Heart left ventricle (tissue), 16 donors: ENCODE data around the gene TMEM94. TPM values are rescaled to one million over a fixed set of nuclear protein-coding genes. Genes with fewer than 3 reads are reported as not detected.

Experiments
- ATAC-seq, 4 donors: fragments of 200-7000 bp; cut with Tn5 transposase; one replicate each; pipeline ENCODE4 v1.9.1; 2020 to 2022; ENCODE audit warnings: moderate library complexity in 4 of 4, mild to moderate bottlenecking in 3 of 4, moderate number of reproducible peaks in 1 of 4
- DNase-seq, 5 donors: peaks; one replicate each; pipeline ENCODE4 v3.0.0-alpha.2; 2020
- H3K27ac ChIP-seq, 12 donors: fragments of 200-600 bp; sonication (generic) in 4 of 12; one replicate each; pipeline versions ENCODE4 v1.5.0 to v1.8.0; 2016 to 2022; ENCODE audit warnings: mild to moderate bottlenecking in 2 of 12
- H3K27me3 ChIP-seq, 9 donors: fragments of 200-600 bp; sonication (generic) in 2 of 9; one replicate each; pipeline versions ENCODE4 v1.5.1 to v1.8.0; 2016 to 2022; ENCODE audit warnings: mild to moderate bottlenecking in 3 of 9
- H3K36me3 ChIP-seq, 9 donors: fragments of 200-600 bp; sonication (generic) in 2 of 9; one replicate each; pipeline versions ENCODE4 v1.5.0 to v1.8.0; 2018 to 2022; ENCODE audit warnings: mild to moderate bottlenecking in 2 of 9
- H3K4me1 ChIP-seq, 12 donors: fragments of 200-600 bp; sonication (generic) in 4 of 12; one replicate each; pipeline versions ENCODE4 v1.5.0 to v1.8.0; 2016 to 2022; ENCODE audit warnings: mild to moderate bottlenecking in 3 of 12
- H3K4me3 ChIP-seq, 12 donors: fragments of 200-600 bp; sonication (generic) in 4 of 12; one replicate each; pipeline versions ENCODE4 v1.5.0 to v1.8.0; 2017 to 2022; ENCODE audit warnings: mild to moderate bottlenecking in 9 of 12, moderate library complexity in 4 of 12
- H3K9me3 ChIP-seq, 12 donors: fragments of 200-600 bp; sonication (generic) in 4 of 12; one replicate each; pipeline versions ENCODE4 v1.5.0 to v1.8.0; 2016 to 2022; ENCODE audit warnings: mild to moderate bottlenecking in 1 of 12
- POLR2A ChIP-seq, 2 donors: fragments of 450-650 bp; IDR thresholded peaks; one replicate each; pipeline ENCODE4 v1.6.1; 2017; ENCODE audit warnings: antibody characterized with exemption in 2 of 2, mild to moderate bottlenecking in 2 of 2, moderate library complexity in 2 of 2
- WGBS, 4 donors: extraction: QIAGEN DNeasy Blood & Tissue Kit in 2 of 4; methylation state at CpG; one replicate each; pipeline versions ENCODE4 v1.1.5 to v1.1.7; 2013 to 2018; 5-methylcytosine and 5-hydroxymethylcytosine counted together
- intact Hi-C, 10 donors: fragments of 100-400 bp; cut with DNase I; formaldehyde crosslinking; loops; one replicate each; pipeline versions ENCODE4 v1.11.1 to v1.14.2; 2022
- polyA plus RNA-seq, 2 donors: library from polyadenylated mRNA; stranded (reverse); fragments of 200-250 nt; gene quantifications; one replicate each; pipeline ENCODE4 v1.2.3, GENCODE V29; 2013
- total RNA-seq, 9 donors: library from RNA; depleted of rRNA in 2 of 9; stranded (reverse); fragments of >200 nt in 2 of 9; fragmentation: NEBNext Ultra II Directional in 3 of 9; extraction: Animal tissue kit (Norgen Biotek cat#: 25700) in 3 of 9; gene quantifications; one replicate each; pipeline versions ENCODE4 v1.1.0 to v1.2.4, GENCODE V29; 2016 to 2023
- TF ChIP-seq, protein P1 (sequence below), 12 donors: fragments of 200-600 bp; sonication (generic) in 4 of 12; IDR thresholded peaks; one replicate each; pipeline versions ENCODE4 v1.5.0 to v1.8.0; 2018 to 2022; ENCODE audit warnings: antibody characterized with exemption in 12 of 12, mild to moderate bottlenecking in 5 of 12
- donor health status: ischemic (EF 13 %, LVEDD 7.1; RV severe dilation, severe dysfunction).
- donor health status: healthy with polysubstance abuse.
- donor health status: DM: no; HTN: yes; CAD: no.
- donor health status: DM: no; HTN: no; CAD: no.
- donor health status: ischemic (EF 25% LVEDD 6.9; RV normal size, moderate dysfunction).
- donor health status: ischemic (EF 25% LVEDD 5.7; RV mildly dilated, moderate dysfunction).
- donor health status: healthy.
- donor health status: DM: yes; HTN: yes; CAD: no.
- donor health status: ischemic (EF 35%, LVEDD 5.7; RV mildly dilated, moderate dysfunction).
- donor health status: nonischemic (EF 11% LVEDD 7.7; RV severe dilation, severe dysfunction).
- donor health status: DM: yes; HTN: yes; CAD: no.
- donor health status: PGD.
- donor health status: ischemic (EF 29% LVEDD 5.4; RV normal size, mild dysfunction).
- donor health status: nonischemic (EF 23%, LVEDD 6.1; RV moderate dilation, normal function).

The TMEM94 gene
- total and polyA plus RNA-seq, 11 donors: 34.1 to 130 (median 47.3) TPM

DNA sequence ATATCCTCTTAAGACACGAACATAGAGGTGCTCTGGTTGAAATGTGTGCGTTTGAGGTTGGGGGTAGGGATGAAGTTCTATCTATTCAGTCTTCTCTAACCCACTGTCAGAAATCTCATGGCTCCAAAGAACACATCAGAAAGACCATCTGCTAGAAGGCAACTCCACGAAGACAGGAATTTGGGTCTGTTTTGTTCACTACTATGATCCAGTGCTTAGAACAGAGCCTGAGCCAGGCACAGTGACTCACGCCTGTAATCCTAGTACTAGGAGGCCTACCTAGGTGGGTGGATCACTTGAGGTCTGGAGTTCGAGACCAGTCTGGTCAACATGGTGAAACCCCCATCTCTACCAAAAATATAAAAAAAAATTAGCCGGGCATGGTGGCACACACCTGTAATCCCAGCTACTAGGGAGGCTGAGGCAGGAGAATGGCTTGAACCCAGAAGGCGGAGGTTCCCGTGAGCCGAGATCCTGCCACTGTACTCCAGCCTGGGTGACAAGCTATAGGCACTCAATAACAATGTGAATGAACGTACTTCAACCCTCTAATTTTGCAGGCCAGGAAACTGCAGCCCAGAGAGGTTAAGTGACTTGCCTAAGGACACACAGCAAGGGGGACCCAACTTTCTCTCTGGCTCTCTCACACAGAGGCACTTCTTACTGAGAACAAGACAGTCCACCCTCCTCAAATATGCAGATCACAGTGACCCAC lies 56.6 kb downstream of the TMEM94 start:
- no peaks in the 10 kb centered on the region for H3K27me3 ChIP-seq
- H3K36me3 ChIP-seq: peaks cover 0 to 42% (median 6%) of the 10 kb centered on the region in 9 donors
- H3K27ac ChIP-seq: peak overlapping the region; percentile 89 to 98 (median 94)
- no peak for TF ChIP-seq POLR2A (IDR thresholded peaks at IDR 0.05)
- TF ChIP-seq, protein P1, sequence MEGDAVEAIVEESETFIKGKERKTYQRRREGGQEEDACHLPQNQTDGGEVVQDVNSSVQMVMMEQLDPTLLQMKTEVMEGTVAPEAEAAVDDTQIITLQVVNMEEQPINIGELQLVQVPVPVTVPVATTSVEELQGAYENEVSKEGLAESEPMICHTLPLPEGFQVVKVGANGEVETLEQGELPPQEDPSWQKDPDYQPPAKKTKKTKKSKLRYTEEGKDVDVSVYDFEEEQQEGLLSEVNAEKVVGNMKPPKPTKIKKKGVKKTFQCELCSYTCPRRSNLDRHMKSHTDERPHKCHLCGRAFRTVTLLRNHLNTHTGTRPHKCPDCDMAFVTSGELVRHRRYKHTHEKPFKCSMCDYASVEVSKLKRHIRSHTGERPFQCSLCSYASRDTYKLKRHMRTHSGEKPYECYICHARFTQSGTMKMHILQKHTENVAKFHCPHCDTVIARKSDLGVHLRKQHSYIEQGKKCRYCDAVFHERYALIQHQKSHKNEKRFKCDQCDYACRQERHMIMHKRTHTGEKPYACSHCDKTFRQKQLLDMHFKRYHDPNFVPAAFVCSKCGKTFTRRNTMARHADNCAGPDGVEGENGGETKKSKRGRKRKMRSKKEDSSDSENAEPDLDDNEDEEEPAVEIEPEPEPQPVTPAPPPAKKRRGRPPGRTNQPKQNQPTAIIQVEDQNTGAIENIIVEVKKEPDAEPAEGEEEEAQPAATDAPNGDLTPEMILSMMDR (IDR thresholded peaks at IDR 0.05): no peak
- 44 to 56% (median 48%) methylated on average over 10 of the region's 10 CpGs for WGBS, 4 donors
- H3K4me1 ChIP-seq: peaks cover 3 to 84% (median 59%) of the 10 kb centered on the region in 12 donors
- intact Hi-C loops: loop anchor here in 3 of 10 donors (5.0 to 10.0 kb wide), 5 partner anchors 56 to 228 kb away; partner anchors contain the start of genes TMEM94 (in 2 of the 3) and SLC25A19 (in 1 of the 3)
- peak overlapping the region; percentile 77 to 99 (median 93) for H3K4me3 ChIP-seq
- no peaks in the 10 kb centered on the region for H3K9me3 ChIP-seq
- no peak for ATAC-seq
- peak in 1 of 5 donors; percentile 13 for DNase-seq

DNA sequence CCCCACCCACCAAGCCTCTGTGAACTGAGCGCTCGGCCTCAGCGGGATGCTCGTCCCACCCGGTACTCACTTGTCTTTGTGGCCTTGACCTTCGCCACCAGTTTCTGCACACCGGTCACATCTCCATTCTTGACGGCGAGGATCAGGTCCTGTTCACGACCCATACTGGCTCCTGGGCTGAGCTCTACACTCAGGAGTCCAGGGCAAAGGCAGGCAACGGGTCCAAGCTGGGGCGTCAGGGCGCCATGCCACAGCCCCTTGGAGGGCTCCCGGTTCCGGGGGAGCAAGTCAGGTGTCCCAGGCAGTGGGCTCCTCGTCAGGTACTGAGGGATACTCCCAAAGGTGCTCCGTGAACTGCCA lies 57.2 kb downstream of the TMEM94 start:
- no peaks in the 10 kb centered on the region for H3K27me3 ChIP-seq
- DNase-seq (no peak), ATAC-seq (no peak)
- H3K4me1 ChIP-seq: peaks cover 3 to 79% (median 54%) of the 10 kb centered on the region in 12 donors
- intact Hi-C loops: loop anchor here in 3 of 10 donors (5.0 to 10.0 kb wide), 5 partner anchors 56 to 229 kb away; partner anchors contain the start of genes TMEM94 (in 2 of the 3) and SLC25A19 (in 1 of the 3)
- peaks cover 0 to 42% (median 6%) of the 10 kb centered on the region in 9 donors for H3K36me3 ChIP-seq
- H3K9me3 ChIP-seq: no peaks in the 10 kb centered on the region
- TF ChIP-seq, protein P1 (IDR thresholded peaks at IDR 0.05): no peak
- TF ChIP-seq POLR2A (IDR thresholded peaks at IDR 0.05): no peak
- WGBS, 4 donors: 53 to 64% (median 59%) methylated on average over 9 to 17 of the region's 17 CpGs
- H3K4me3 ChIP-seq: peak overlapping the region; percentile 77 to 99 (median 93)
- H3K27ac ChIP-seq: peak overlapping the region; percentile 89 to 98 (median 94)

DNA sequence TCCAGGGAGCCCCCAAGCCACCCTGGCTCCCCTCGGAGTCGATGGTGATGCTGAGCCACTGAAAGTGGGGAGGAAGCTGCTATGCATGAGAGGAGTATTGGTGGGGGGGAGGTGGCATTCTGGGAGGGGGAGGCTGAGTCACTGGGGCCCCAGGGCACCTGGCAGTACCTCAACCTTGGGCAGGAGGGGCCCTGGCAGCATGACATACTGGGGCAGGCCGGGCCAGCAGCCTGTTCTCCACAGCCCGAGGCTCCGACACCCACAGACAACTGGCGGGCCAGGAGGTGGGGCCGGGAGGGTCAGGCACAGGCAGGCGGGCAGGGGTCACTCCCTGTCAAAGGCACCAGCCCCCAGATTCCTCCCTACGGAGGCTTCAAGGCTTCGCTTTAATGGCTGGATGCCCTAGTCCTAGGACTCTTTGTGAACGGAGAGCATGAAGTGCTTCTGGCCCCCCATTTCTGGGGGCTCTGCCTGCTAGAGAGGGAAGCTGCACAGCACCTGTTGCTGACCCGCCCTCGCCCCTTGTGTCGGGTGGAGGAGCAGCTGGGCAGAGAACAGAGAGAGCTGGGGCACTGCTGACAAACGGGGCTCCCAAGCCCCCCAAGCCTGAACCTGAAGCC lies 58.0 kb downstream of the TMEM94 start:
- TF ChIP-seq, protein P1 (IDR thresholded peaks at IDR 0.05): no peak
- TF ChIP-seq POLR2A (IDR thresholded peaks at IDR 0.05): no peak
- H3K9me3 ChIP-seq: no peaks in the 10 kb centered on the region
- no peak for ATAC-seq
- peak in 3 of 5 donors; percentile 50 to 66 (median 64) for DNase-seq
- peaks cover 3 to 71% (median 46%) of the 10 kb centered on the region in 12 donors for H3K4me1 ChIP-seq
- peak overlapping the region; percentile 77 to 99 (median 93) for H3K4me3 ChIP-seq
- peaks cover 0 to 42% (median 11%) of the 10 kb centered on the region in 9 donors for H3K36me3 ChIP-seq
- 0 to 11% (median 4%) methylated on average over 4 to 15 of the region's 15 CpGs for WGBS, 4 donors
- intact Hi-C loops: loop anchor here in 4 of 10 donors (2.0 to 10.0 kb wide), 8 partner anchors 38 to 230 kb away; partner anchors contain the start of genes TMEM94 (in 2 of the 4) and SLC25A19 (in 1 of the 4)
- no peaks in the 10 kb centered on the region for H3K27me3 ChIP-seq
- peak overlapping the region; percentile 86 to 98 (median 94) for H3K27ac ChIP-seq
